ENCODE results near the gene MAP2.
"Not testable (repeated sequence)": the region's sequence is repeated elsewhere in the genome, so short reads cannot be mapped to it uniquely, and the experiment has no call there.

Gene MAP2

GRCh38 chr2:209598227-209598626 lies 174.4 kb downstream of the MAP2 start:
- DNase-seq, result not testable (repeated sequence)

GRCh38 chr2:209600341-209601171 lies 176.7 kb downstream of the MAP2 start:
- DNase-seq, result no peak

- no peak for DNase-seq
These were observed 177.7 kb downstream of the MAP2 start for GRCh38 chr2:209601497-209601896.

- no peak for DNase-seq
These were observed 178.4 kb downstream of the MAP2 start for GRCh38 chr2:209602259-209602658.

DNA sequence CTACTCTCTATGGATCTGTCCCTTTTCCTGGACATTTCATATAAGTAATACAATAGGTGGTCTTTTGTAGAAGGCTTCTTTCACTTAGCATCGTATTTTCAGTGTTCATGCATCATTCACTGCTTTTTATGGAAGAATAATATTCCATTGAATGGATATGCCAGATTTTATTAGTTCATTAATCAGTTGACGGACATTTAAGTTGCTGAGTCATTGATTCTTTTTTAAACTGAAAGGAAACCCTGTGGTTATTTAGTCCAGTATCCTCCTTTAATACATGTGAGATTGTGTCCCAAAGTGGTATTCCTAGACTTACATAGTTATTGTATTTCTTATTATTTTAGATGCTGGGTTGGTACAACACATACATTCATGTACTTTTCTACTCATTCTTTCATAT lies 185.7 kb downstream of the MAP2 start:
- no peak for DNase-seq

DNA sequence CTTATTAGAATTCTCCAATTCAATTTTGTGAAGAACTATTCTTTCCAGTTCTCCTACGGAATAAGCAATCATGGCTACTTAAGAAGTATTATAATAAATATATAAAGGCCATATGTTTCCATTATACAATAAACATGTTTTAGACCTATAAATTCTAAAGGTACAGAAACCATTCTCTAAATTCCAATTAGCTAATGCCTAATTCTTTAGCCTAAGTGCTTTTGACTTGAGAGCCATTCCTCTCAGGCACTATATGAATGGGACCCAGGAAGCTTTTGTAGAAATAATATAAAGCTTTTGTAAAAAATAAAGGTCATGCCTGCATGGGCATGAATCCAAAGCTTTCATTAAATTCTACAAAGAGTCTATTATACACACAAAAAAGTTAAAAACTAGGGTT lies 186.8 kb downstream of the MAP2 start:
- no peak for DNase-seq

DNA sequence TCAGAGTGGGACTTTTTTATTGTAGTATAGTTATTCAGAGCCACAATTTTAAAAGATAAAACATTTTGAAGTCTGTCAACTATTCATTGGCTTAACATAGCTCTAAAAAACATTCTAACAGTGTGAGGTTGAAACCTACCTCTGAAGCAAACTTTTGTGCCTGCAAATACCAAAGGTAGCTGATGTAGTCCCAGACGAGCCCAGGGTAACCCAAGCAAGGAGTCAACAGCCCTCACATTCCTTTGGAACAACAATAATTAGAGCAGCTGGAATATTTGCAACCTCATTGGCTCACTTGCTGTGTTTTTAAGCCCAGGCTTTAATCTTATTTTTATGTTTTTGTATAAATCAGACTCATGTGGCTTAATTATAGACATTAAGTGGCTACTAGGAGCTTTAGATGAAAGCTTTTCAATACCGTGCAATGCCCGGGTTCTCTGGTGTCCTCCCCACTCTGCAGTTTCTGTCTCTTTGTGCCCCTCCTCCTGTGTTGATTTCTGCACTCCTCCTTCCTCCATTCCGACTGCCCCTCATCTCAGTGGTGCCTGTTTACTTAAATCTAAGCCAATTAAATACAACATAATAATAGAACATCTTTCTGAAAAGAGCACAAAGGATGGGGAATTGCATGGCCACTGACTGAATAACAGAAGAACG lies 189.9 kb downstream of the MAP2 start:
- no peak for DNase-seq

GRCh38 chr2:209614690-209615369 lies 191.0 kb downstream of the MAP2 start:
- DNase-seq, result no peak

- no peak for DNase-seq
These were observed 195.9 kb downstream of the MAP2 start for GRCh38 chr2:209619782-209620181.

- no peak for DNase-seq
These were observed 200.5 kb downstream of the MAP2 start for GRCh38 chr2:209624192-209624938.

- DNase-seq, result no peak
These were observed 205.8 kb downstream of the MAP2 start for GRCh38 chr2:209629597-209629996.

DNA sequence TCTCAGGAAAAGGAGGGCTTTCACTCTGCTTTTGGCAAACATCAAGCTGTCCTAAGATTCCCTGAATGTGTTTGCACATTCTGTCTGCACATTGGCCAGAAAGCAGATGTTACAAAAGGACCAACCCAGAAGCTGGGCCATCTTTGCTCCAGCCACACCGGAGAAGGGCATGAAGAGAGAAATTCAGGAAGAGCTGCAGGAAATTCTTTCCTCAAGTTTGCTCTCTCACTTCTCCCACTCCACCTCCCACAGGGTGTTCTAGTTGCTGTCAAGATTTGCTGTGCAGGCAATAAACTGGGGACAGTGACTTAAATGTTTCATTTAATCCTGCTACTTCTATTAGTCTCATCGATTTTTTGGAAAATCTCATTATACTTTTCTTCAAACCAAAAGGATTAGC lies 210.1 kb downstream of the MAP2 start:
- no peak for DNase-seq

DNA sequence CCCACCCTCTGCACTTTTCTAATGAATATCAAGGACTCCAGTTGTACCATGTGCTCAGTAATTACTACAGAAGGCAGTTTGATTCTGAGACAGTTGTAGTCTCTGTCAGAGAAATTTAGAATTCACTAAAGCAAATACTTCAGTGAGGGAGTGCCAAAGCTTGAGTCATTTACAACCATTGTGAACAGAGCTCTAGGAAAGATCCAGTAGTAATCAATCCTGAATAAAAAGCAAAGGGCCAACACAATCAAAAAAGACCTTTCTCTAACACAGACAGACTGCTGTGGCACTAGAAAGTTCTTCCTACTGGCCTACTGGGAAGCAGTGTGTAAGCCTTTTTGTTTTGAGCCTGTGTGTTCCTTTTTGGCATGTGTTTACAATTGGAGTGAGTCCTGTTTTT lies 212.2 kb downstream of the MAP2 start:
- no peak for DNase-seq

DNA sequence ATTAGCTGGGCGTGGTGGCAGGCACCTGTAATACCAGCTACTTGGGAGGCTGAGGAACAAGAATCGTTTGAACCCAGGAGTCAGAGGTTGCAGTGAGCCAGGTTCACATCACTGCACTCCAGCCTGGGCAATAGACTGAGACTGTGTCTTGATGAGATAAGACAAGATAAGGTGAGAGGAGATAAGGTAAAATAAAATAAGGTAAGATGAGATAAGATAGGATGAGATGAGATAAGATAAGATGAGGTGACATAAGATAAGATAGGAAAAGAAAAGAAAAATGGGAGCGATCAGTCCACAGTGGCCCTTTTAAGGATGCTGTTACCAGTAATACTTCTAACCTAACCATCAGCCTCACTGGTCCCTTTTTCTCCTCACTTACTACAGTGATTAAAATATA lies 213.4 kb downstream of the MAP2 start:
- DNase-seq, result no peak

DNA sequence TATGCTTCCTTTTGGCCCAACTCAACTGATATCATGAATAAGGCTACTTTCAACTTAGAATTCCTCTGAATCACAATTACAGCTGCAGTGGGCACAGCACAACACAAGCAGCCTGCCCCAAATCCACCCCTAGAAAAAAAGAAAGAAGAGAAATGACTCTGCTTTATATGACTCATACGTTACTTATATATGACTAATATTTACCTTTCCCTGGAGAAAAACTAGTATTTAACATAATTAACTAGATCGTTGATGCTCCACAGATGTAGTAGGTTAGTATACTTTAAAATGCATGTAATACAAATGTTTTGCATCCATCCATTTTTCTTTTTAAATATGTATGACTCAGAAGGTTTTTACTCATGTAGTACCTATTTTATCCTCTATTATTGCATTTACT lies 214.5 kb downstream of the MAP2 start:
- no peak for DNase-seq

DNA sequence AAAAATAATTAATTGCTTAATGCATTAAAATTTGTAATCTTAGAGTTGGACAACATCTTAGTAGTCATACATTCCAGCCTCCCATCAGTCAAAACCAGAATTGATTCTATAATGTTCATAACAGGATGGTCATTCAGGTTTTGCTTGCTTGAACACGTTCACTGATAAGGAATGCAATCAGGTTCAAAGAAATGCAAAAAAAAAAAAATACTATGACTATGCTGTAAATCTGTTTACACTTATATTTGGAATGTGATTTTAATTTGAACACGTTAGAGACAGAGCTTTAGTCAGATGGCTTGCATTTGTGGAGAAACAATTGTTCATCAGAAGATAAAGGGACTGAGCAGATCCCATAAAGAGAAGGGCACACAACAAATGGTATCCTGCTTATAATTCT lies 216.5 kb downstream of the MAP2 start:
- DNase-seq, result no peak

GRCh38 chr2:209642146-209642820 lies 218.4 kb downstream of the MAP2 start:
- DNase-seq, result no peak

DNA sequence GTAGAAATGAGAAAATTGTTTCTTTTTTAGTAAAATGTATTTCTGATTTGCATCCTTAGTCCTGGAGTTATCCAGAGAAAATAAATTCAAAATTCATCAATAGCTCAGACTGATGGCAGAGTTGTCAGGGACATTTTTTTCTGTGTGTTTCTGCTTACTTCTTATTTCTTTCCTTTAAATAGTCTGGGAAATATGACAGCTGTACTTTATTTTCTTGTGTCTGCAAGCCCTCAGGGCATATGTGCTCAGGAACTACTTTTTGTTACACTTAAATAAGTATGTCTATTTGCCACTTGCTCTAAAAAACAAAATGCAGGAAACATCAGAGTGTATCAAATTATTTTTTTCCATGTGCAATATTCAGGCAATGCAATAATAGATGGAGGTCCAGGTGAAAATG lies 221.0 kb downstream of the MAP2 start:
- no peak for DNase-seq

GRCh38 chr2:209648714-209649113 lies 224.9 kb downstream of the MAP2 start:
- no peak for DNase-seq

DNA sequence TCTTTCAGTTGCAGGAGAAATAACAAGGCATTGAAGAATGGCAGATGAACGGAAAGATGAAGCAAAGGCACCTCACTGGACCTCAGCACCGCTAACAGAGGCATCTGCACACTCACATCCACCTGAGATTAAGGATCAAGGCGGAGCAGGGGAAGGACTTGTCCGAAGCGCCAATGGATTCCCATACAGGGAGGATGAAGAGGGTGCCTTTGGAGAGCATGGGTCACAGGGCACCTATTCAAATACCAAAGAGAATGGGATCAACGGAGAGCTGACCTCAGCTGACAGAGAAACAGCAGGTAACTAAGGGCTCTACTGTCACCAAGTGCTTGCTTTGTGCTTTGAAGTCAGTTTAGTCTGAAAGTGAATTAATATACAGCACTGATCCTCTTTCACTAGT lies 229.3 kb downstream of the MAP2 start:
- no peak for DNase-seq

- DNase-seq, result no peak
These were observed 237.5 kb downstream of the MAP2 start for GRCh38 chr2:209661286-209661894.

DNA sequence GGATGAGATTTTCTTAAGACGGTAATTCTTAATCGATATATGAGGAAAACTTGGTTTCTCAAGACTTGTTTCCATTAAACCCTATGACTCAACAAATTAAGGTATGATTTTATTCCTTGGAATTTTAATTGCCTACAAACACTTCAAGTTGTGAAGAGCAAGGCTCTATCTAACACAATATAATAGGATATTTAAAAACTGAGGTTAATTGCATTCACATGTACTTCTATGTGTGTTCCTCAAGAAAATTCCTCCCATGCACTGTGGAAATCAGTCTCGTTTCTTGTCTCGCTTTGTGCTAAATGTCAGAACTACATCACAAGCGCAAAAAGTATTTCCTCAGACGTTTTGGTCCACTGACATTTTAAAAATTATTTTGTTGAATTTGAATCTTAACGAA lies 238.2 kb downstream of the MAP2 start:
- DNase-seq, result no peak

All from right forelimb (tissue), 1 donor.